ENCODE results near the gene E2F8. TPM values are rescaled to one million over a fixed set of nuclear protein-coding genes. Genes with fewer than 3 reads are reported as not detected.

The E2F8 gene
- total and polyA plus RNA-seq, 2 donors from 2014 or later, result 0.66 TPM; not detected in 1

GRCh38 chr11:19208959-19209546 is 31.7 kb downstream of the E2F8 start:
- Histone ChIP-seq H3K4me3 (ENCODE audit: low read length in 3 of 3) (no peak overlapping the region), H3K4me1 (ENCODE audit: control insufficient read depth in 2 of 3, insufficient read depth in 2 of 3, low read depth in 1 of 3, low read length in 3 of 3) (no peaks in the 10 kb centered on the region), H3K9me3 (ENCODE audit: control insufficient read depth in 2 of 3, insufficient read depth in 1 of 3, low read length in 3 of 3) (no peaks in the 10 kb centered on the region), H3K27me3 (ENCODE audit: control insufficient read depth, insufficient read depth, low read length) (no peaks in the 10 kb centered on the region), H3K27ac (ENCODE audit: low read depth in 2 of 2, low read length in 2 of 2) (no peak overlapping the region), H3K9ac (ENCODE audit: low read length in 3 of 3) (no peak overlapping the region), H3K36me3 (ENCODE audit: control insufficient read depth in 2 of 3, insufficient read depth in 3 of 3, low read length in 3 of 3) (no peaks in the 10 kb centered on the region)
- DNase-seq (no peak), FAIRE-seq (no peak)
- intact Hi-C loops (cut with DNase I), result no loop called here
- no peak for TF ChIP-seq CTCF (IDR thresholded peaks at IDR 0.05; ENCODE audit: borderline replicate concordance, extremely low read depth, insufficient read depth)

GRCh38 chr11:19208181-19208580 is 32.6 kb downstream of the E2F8 start:
- Histone ChIP-seq H3K9ac (ENCODE audit: low read length in 3 of 3) (no peak overlapping the region), H3K9me3 (ENCODE audit: control insufficient read depth in 2 of 3, insufficient read depth in 1 of 3, low read length in 3 of 3) (no peaks in the 10 kb centered on the region), H3K27me3 (ENCODE audit: control insufficient read depth, insufficient read depth, low read length) (no peaks in the 10 kb centered on the region), H3K27ac (ENCODE audit: low read depth in 2 of 2, low read length in 2 of 2) (no peak overlapping the region), H3K36me3 (ENCODE audit: control insufficient read depth in 2 of 3, insufficient read depth in 3 of 3, low read length in 3 of 3) (no peaks in the 10 kb centered on the region), H3K4me3 (ENCODE audit: low read length in 3 of 3) (no peak overlapping the region), H3K4me1 (ENCODE audit: control insufficient read depth in 2 of 3, insufficient read depth in 2 of 3, low read depth in 1 of 3, low read length in 3 of 3) (no peaks in the 10 kb centered on the region)
- FAIRE-seq (no peak), DNase-seq (no peak)
- intact Hi-C loops (cut with DNase I), result no loop called here
- TF ChIP-seq CTCF (IDR thresholded peaks at IDR 0.05; ENCODE audit: borderline replicate concordance, extremely low read depth, insufficient read depth), result no peak

- H3K27ac ChIP-seq (ENCODE audit: low read depth in 2 of 2, low read length in 2 of 2), result no peak overlapping the region
- FAIRE-seq, result no peak
- intact Hi-C loops (cut with DNase I), result no loop called here
- no peaks in the 10 kb centered on the region for H3K4me1 ChIP-seq (ENCODE audit: control insufficient read depth in 2 of 3, insufficient read depth in 2 of 3, low read depth in 1 of 3, low read length in 3 of 3)
- no peaks in the 10 kb centered on the region for H3K9me3 ChIP-seq (ENCODE audit: control insufficient read depth in 2 of 3, insufficient read depth in 1 of 3, low read length in 3 of 3)
- H3K4me3 ChIP-seq (ENCODE audit: low read length in 3 of 3), result no peak overlapping the region
- no peak for DNase-seq
- TF ChIP-seq CTCF (IDR thresholded peaks at IDR 0.05; ENCODE audit: borderline replicate concordance, extremely low read depth, insufficient read depth), result no peak
- no peaks in the 10 kb centered on the region for H3K27me3 ChIP-seq (ENCODE audit: control insufficient read depth, insufficient read depth, low read length)
- H3K36me3 ChIP-seq (ENCODE audit: control insufficient read depth in 2 of 3, insufficient read depth in 3 of 3, low read length in 3 of 3), result no peaks in the 10 kb centered on the region
- no peak overlapping the region for H3K9ac ChIP-seq (ENCODE audit: low read length in 3 of 3)
Observed at GRCh38 chr11:19204836-19205235, 35.9 kb downstream of the E2F8 start.

Data from kidney (tissue), 14 donors.